Tibial nerve (tissue), 3 donors: ENCODE measurements around the gene ZNF207.

Source experiments
- CTCF ChIP-seq, 5 experiments: fragments of 200-600 bp in 3 of 5; fragments of 450-650 bp in 2 of 5; sonication (generic) in 3 of 5; IDR thresholded peaks; one replicate each; pipeline ENCODE4 v1.5.1; 2016 to 2019; ENCODE audit warnings: antibody characterized with exemption in 5 of 5, mild to moderate bottlenecking in 3 of 5, moderate library complexity in 2 of 5
- POLR2A ChIP-seq, 2 donors: fragments of 450-650 bp; IDR thresholded peaks; one replicate each; pipeline ENCODE4 v1.6.1; 2017; ENCODE audit warnings: antibody characterized with exemption in 2 of 2, mild to moderate bottlenecking in 2 of 2, moderate library complexity in 2 of 2

DNA sequence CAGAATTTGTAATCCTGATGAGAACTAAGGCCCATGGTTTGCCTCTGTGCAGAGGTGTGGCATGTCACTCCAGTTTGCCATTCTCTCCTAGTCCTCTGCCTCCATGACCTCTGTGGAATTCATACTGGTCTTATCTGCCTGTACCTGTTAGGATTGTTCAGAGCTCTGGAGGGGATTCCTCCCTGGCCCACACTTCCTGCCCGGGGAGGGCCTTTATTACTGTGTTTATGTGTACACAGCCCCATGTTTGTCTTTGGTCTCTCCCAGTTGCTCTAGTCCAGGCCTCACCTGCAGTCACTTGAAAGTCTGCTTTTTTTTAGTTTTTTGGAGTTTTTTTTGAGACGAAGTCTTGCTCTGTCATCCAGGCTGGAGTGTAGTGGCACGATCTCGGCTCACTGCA, 47.9 kb upstream of the ZNF207 start:
- TF ChIP-seq CTCF (IDR thresholded peaks at IDR 0.05): no peak
- no peak for TF ChIP-seq POLR2A (IDR thresholded peaks at IDR 0.05)
